Testis (tissue), 3 donors: ENCODE measurements around the gene SRBD1. TPM values are rescaled to one million over a fixed set of nuclear protein-coding genes. Genes with fewer than 3 reads are reported as not detected.
A peak's percentile ranks its signal among the peaks of the same experiment; 100 is the strongest.

Source experiments
- DNase-seq: peaks from one replicate; pipeline ENCODE4 v3.0.0-alpha.2; 2019
- H3K27ac ChIP-seq, 2 donors: fragments of 200-600 bp; sonication (generic); one replicate each; pipeline ENCODE4 v1.5.1; 2019
- H3K27me3 ChIP-seq: fragments of 200-600 bp; sonication (generic); one replicate; pipeline ENCODE4 v1.5.1; 2019
- H3K36me3 ChIP-seq: fragments of 200-600 bp; sonication (generic); one replicate; pipeline ENCODE4 v1.5.1; 2017; ENCODE audit warnings: low read depth; ENCODE audit errors: missing control alignments
- H3K4me1 ChIP-seq: fragments of 200-600 bp; sonication (generic); one replicate; pipeline ENCODE4 v1.5.1; 2019
- H3K4me3 ChIP-seq, 2 donors: fragments of 200-600 bp; sonication (generic); one replicate each; pipeline ENCODE4 v1.5.1; 2017 to 2019
- H3K9me3 ChIP-seq: fragments of 200-600 bp; sonication (generic); one replicate; pipeline ENCODE4 v1.5.1; 2017
- POLR2A ChIP-seq: fragments of 450-650 bp; IDR thresholded peaks from one replicate; pipeline ENCODE4 v1.6.1; 2017; ENCODE audit warnings: antibody characterized with exemption, mild to moderate bottlenecking, moderate library complexity
- WGBS, 2 donors: methylation state at CpG; one replicate each; pipeline ENCODE4 v1.1.5; 2018; 5-methylcytosine and 5-hydroxymethylcytosine counted together
- intact Hi-C: fragments of 100-400 bp; cut with DNase I; formaldehyde crosslinking; loops from one replicate; pipeline ENCODE4 v1.15.1; 2023; ENCODE audit warnings: low total_unique reads
- polyA plus RNA-seq: library from polyadenylated mRNA; stranded (reverse); fragments of 350-450 nt; fragmentation: Illumina TruSeq; extraction: RNeasy Lipid Tissue Mini Kit (QIAGEN cat#74804); gene quantifications from one replicate; pipeline ENCODE4 v1.2.3, GENCODE V29; 2014; ENCODE audit warnings: low read depth, low replicate concordance; ENCODE audit not compliant: insufficient read depth
- total RNA-seq, 2 donors: library from RNA; depleted of rRNA; stranded (reverse); fragments of >200 nt; gene quantifications; one replicate each; pipeline ENCODE4 v1.2.3, GENCODE V29; 2016
- TF ChIP-seq, protein P1 (sequence below), 3 experiments: fragments of 450-650 bp in 2 of 3; fragments of 200-600 bp in 1 of 3; sonication (generic) in 1 of 3; IDR thresholded peaks; one replicate each; pipeline ENCODE4 v1.5.1; 2016 to 2019; ENCODE audit warnings: antibody characterized with exemption in 3 of 3, mild to moderate bottlenecking in 2 of 3, moderate library complexity in 1 of 3

SRBD1 gene
- total and polyA plus RNA-seq, 3 donors from 2014 or later, result 9.0 to 29.7 (median 27.8) TPM

DNA sequence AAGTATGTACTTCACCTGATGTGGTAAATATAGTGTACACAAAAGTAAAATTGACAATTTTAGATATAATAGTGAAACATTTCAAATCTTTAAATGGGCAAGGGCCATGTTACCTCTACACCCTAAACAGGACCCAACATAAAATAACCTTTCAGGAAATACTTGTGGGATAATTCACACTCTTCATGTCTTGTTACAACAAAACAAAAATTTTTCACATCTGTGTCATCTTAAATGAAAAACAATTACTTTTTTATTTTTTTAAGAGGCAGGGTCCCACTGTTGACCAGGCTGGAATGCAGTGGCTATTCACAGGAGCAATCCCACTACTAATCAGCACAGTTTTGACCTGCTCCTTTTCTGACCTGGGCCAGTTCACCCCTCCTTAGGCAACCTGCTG, 42.1 kb downstream of the SRBD1 start:
- TF ChIP-seq, protein P1, sequence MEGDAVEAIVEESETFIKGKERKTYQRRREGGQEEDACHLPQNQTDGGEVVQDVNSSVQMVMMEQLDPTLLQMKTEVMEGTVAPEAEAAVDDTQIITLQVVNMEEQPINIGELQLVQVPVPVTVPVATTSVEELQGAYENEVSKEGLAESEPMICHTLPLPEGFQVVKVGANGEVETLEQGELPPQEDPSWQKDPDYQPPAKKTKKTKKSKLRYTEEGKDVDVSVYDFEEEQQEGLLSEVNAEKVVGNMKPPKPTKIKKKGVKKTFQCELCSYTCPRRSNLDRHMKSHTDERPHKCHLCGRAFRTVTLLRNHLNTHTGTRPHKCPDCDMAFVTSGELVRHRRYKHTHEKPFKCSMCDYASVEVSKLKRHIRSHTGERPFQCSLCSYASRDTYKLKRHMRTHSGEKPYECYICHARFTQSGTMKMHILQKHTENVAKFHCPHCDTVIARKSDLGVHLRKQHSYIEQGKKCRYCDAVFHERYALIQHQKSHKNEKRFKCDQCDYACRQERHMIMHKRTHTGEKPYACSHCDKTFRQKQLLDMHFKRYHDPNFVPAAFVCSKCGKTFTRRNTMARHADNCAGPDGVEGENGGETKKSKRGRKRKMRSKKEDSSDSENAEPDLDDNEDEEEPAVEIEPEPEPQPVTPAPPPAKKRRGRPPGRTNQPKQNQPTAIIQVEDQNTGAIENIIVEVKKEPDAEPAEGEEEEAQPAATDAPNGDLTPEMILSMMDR (IDR thresholded peaks at IDR 0.05), result no peak
- no peak for TF ChIP-seq POLR2A
- intact Hi-C loops, result no loop called here
- H3K36me3 ChIP-seq, result no peaks in the 10 kb centered on the region
- no peaks in the 10 kb centered on the region for H3K4me1 ChIP-seq
- peak overlapping the region in 1 of 2 donors; percentile 42 for H3K27ac ChIP-seq
- H3K27me3 ChIP-seq, result no peaks in the 10 kb centered on the region
- no peak overlapping the region for H3K4me3 ChIP-seq
- DNase-seq, result no peak
- H3K9me3 ChIP-seq, result no peaks in the 10 kb centered on the region

DNA sequence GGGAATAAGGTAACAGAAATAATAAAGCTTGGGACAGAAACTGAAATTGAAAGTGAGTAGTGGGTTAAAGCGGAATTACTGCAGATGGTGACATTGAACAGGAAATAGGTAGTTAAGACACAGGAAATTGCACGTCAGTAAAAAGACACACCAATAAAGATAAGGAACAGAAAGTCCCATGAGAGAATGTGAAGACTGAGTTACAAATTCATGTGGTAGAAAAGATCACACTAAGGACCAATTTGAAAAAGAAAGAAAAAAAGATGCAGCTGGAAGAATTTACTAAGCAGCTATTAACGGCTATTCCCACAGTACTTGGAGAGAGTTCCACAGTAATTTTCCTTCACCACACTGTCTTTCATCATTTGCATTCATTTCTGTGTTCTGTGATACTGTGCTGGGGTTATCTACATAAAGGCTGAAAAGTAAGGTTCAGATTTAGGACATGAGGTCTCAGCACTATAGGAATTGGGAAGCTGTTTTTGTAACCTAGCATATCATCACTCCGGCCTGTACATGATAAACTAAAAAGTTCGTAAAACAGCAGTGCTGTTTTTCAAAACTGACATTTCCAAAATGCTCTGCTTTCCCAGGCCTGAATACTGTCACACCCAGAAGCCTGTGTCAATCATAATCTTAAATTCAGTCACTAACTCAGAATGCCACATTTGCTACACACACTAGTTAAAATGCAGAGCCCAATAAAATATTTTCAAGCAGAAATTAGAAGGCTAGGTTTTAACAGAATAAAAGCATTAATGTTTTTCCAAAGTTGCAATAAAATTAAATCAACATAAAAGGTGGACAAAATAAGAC, 42.9 kb downstream of the SRBD1 start:
- no peaks in the 10 kb centered on the region for H3K36me3 ChIP-seq
- no peaks in the 10 kb centered on the region for H3K4me1 ChIP-seq
- peak overlapping the region in 1 of 2 donors; percentile 42 for H3K27ac ChIP-seq
- no peak for TF ChIP-seq POLR2A
- TF ChIP-seq, protein P1 (IDR thresholded peaks at IDR 0.05), result no peak
- intact Hi-C loops, result no loop called here
- no peak overlapping the region for H3K4me3 ChIP-seq
- DNase-seq, result no peak
- H3K9me3 ChIP-seq, result no peaks in the 10 kb centered on the region
- H3K27me3 ChIP-seq, result no peaks in the 10 kb centered on the region
- 73 to 78% methylated on average over 5 of the region's 5 CpGs for WGBS, 2 donors

DNA sequence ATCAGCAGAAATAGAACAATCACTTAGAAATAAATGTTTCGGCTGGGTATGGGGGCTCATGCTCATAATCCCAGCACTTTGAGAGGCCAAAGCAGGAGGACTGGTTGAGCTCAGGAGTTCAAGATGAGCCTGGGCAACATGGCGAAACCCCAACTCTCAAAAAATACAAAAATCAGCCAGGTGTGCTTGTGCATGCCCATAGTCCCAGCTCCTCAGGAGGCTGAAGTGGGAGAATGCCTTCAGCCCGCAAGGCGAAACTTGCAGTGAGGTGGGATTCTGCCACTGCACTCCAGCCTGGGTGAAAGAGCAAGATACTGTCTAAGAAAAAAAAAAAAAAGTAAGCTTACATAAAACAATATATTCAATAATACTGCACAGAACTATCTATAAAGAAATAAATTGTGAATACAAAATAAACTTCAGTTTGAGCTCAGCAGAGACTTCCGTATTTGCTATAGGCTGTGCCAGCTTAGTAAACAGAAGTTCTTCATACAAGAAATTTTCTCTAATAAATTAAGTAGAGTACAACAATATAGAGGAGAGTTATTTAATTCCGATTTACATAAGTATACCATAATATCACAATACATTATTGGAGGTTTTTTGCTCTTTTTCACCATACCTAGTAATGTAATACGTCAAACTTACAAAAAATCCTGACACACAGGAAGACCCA, 43.6 kb downstream of the SRBD1 start:
- DNase-seq, result no peak
- WGBS, 2 donors, result 86 to 94% methylated on average over 7 of the region's 7 CpGs
- no peak for TF ChIP-seq POLR2A
- TF ChIP-seq, protein P1 (IDR thresholded peaks at IDR 0.05), result no peak
- H3K27me3 ChIP-seq, result no peaks in the 10 kb centered on the region
- no peak overlapping the region for H3K27ac ChIP-seq
- intact Hi-C loops, result no loop called here
- H3K9me3 ChIP-seq, result no peaks in the 10 kb centered on the region
- no peaks in the 10 kb centered on the region for H3K36me3 ChIP-seq
- no peaks in the 10 kb centered on the region for H3K4me1 ChIP-seq
- H3K4me3 ChIP-seq, result no peak overlapping the region

DNA sequence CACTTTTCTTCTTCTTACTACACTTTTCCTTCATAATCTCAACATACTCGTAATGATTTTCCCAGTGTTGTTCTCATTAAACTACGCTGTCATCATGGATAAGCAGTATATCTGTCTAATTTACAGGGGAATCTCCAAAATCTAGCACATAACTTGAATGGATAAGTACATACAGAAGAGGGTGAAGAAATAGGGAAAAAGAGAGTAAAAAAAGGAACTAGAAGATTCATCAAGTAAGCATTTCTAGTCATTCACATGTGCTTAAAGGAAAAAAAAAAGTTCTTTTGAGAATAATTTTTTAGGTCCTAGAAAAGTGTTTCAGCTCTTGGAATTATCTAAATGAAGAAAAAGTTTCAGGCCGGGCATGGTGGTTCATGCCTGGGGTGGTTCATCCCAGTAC, 51.6 kb downstream of the SRBD1 start:
- no peak for TF ChIP-seq POLR2A
- TF ChIP-seq, protein P1 (IDR thresholded peaks at IDR 0.05), result no peak
- H3K27me3 ChIP-seq, result no peaks in the 10 kb centered on the region
- DNase-seq, result no peak
- 95 to 96% methylated on average over 3 of the region's 3 CpGs for WGBS, 2 donors
- intact Hi-C loops, result no loop called here
- no peaks in the 10 kb centered on the region for H3K36me3 ChIP-seq
- no peaks in the 10 kb centered on the region for H3K4me1 ChIP-seq
- H3K27ac ChIP-seq, result no peak overlapping the region
- no peak overlapping the region for H3K4me3 ChIP-seq
- H3K9me3 ChIP-seq, result no peaks in the 10 kb centered on the region
